HCT116 (cell line): ENCODE data around the gene ZNF292. TPM values are rescaled to one million over a fixed set of nuclear protein-coding genes. Genes with fewer than 3 reads are reported as not detected.

Experiments used
- ATAC-seq: fragments of 200-7000 bp; cut with Tn5 transposase; 2 replicates; pipeline ENCODE4 v1.9.1; 2020; ENCODE audit warnings: mild to moderate bottlenecking, moderate library complexity
- BruUV-seq: library from RNA; stranded (reverse); fragments of 400-500 nt; replicated peaks from 2 replicates; lab custom pipeline; 2021; lab: Mats Ljungman, UMichigan
- CTCF ChIA-PET: fragments of 300-600 bp; sonication (Branson Sonifier 250); formaldehyde crosslinking; loops from one replicate; lab custom pipeline; 2021; ENCODE audit warnings: antibody characterized with exemption; lab: Charles Lee
- POLR2A ChIA-PET: fragments of 300-600, 350-600 bp; sonication (Branson Sonifier 250); formaldehyde crosslinking; loops from one replicate; lab custom pipeline; 2021; ENCODE audit warnings: antibody characterized with exemption; lab: Charles Lee
- RAD21 ChIA-PET, 2 experiments: fragments of 300-600 bp; sonication (Branson Sonifier 250); formaldehyde crosslinking; loops; one replicate each; lab custom pipeline; 2023; ENCODE audit warnings: low total read pairs in 2 of 2; ENCODE audit not compliant: uncharacterized antibody in 2 of 2, unreplicated experiment in 2 of 2, low non-redundant PET in 1 of 2; lab: Charles Lee
- DNase-seq: peaks from one replicate; pipeline ENCODE4 v3.0.0-alpha.2; 2010; ENCODE audit warnings: low read depth, low spot score
- H2AFZ ChIP-seq: fragments of 200-600 bp; shearing (Covaris generic), sonication (generic); 2 replicates; pipeline ENCODE4 v1.6.1; 2017; ENCODE audit warnings: low read depth, mixed run types, mixed read lengths, antibody characterized with exemption, low read length; ENCODE audit not compliant: poor library complexity, severe bottlenecking
- H3K27ac ChIP-seq: 2 replicates; pipeline ENCODE4 v1.5.1; 2012; ENCODE audit warnings: low read depth, low read length
- H3K27me3 ChIP-seq: fragments of 200-600 bp; sonication (generic); 2 replicates; pipeline ENCODE4 v1.6.1; 2016; ENCODE audit warnings: mixed run types, low read length, mixed read lengths; ENCODE audit not compliant: insufficient read depth
- H3K36me3 ChIP-seq, 2 experiments: fragments of 200-500 bp in 1 of 2; fragments of 200-600 bp in 1 of 2; sonication (Bioruptor generic) in 1 of 2; sonication (generic) in 1 of 2; 2 replicates each; pipeline versions ENCODE4 v1.5.1 to v1.6.1; 2014 to 2016; ENCODE audit warnings: low read length in 2 of 2, inconsistent platforms in 1 of 2, mixed read lengths in 1 of 2, mixed run types in 1 of 2; ENCODE audit not compliant: insufficient read depth in 2 of 2, control insufficient read depth in 1 of 2
- H3K4me1 ChIP-seq, 2 experiments: fragments of 200-600 bp in 1 of 2; sonication (generic) in 1 of 2; 2 replicates each; pipeline versions ENCODE4 v1.5.1 to v1.6.1; 2012 to 2017; ENCODE audit warnings: low read length in 2 of 2, inconsistent platforms in 1 of 2, mild to moderate bottlenecking in 1 of 2, mixed read lengths in 1 of 2, mixed run types in 1 of 2, moderate library complexity in 1 of 2; ENCODE audit not compliant: insufficient read depth in 2 of 2, control insufficient read depth in 1 of 2
- H3K4me2 ChIP-seq: fragments of 200-600 bp; sonication (generic); 2 replicates; pipeline ENCODE4 v1.6.1; 2017; ENCODE audit warnings: mixed run types, low read length, mixed read lengths
- H3K4me3 ChIP-seq, 2 experiments: fragments of 200-600 bp in 1 of 2; sonication (generic) in 1 of 2; replicated peaks in 1 of 2; 2 replicates each; pipeline ENCODE4 v1.5.1; 2011 to 2016; ENCODE audit warnings: low read length in 2 of 2, control low read depth in 1 of 2, low read depth in 1 of 2, mild to moderate bottlenecking in 1 of 2, mixed read lengths in 1 of 2, mixed run types in 1 of 2
- H3K79me2 ChIP-seq: fragments of 200-600 bp; sonication (generic); 2 replicates; pipeline ENCODE4 v1.6.1; 2017; ENCODE audit warnings: mild to moderate bottlenecking, mixed run types, low read length, moderate library complexity, mixed read lengths; ENCODE audit not compliant: insufficient read depth
- H3K9ac ChIP-seq: fragments of 200-600 bp; sonication (generic); 2 replicates; pipeline ENCODE4 v1.6.1; 2016; ENCODE audit warnings: low read length, mixed read lengths
- H3K9me2 ChIP-seq: fragments of 200-600 bp; sonication (generic), shearing (Covaris generic); 2 replicates; pipeline ENCODE4 v1.6.1; 2017; ENCODE audit warnings: mixed run types, mild to moderate bottlenecking, moderate library complexity; ENCODE audit not compliant: insufficient read depth
- H3K9me3 ChIP-seq, 2 experiments: fragments of 200-500 bp in 1 of 2; fragments of 200-600 bp in 1 of 2; sonication (Bioruptor generic) in 1 of 2; sonication (generic) in 1 of 2; 2 replicates each; pipeline ENCODE4 v1.6.1; 2014 to 2017; ENCODE audit warnings: low read length in 2 of 2, mixed read lengths in 2 of 2, inconsistent platforms in 1 of 2, low read depth in 1 of 2, mild to moderate bottlenecking in 1 of 2, mixed run types in 1 of 2, moderate library complexity in 1 of 2; ENCODE audit not compliant: control insufficient read depth in 1 of 2, insufficient read depth in 1 of 2
- H4K20me1 ChIP-seq: fragments of 200-600 bp; sonication (generic), shearing (Covaris generic); 2 replicates; pipeline ENCODE4 v1.6.1; 2017; ENCODE audit warnings: mixed run types, mild to moderate bottlenecking, moderate library complexity; ENCODE audit not compliant: insufficient read depth
- CBX3 ChIP-seq: IDR thresholded peaks from 2 replicates; pipeline ENCODE4 v1.6.1; 2012; ENCODE audit warnings: low read depth
- CEBPB ChIP-seq: IDR thresholded peaks from 2 replicates; pipeline ENCODE4 v1.6.1; 2012; ENCODE audit warnings: low read depth
- CTCF ChIP-seq, 3 experiments: fragments of 200-600 bp in 1 of 3; sonication (generic) in 1 of 3; IDR thresholded peaks in 2 of 3; conservative IDR thresholded peaks in 1 of 3; 2 replicates each; pipeline ENCODE4 v1.5.1; 2012 to 2017; ENCODE audit warnings: low read depth in 2 of 3, low read length in 2 of 3, antibody characterized with exemption in 1 of 3, borderline replicate concordance in 1 of 3, control low read depth in 1 of 3, mild to moderate bottlenecking in 1 of 3, mixed read lengths in 1 of 3, mixed run types in 1 of 3, moderate library complexity in 1 of 3; ENCODE audit not compliant: insufficient read depth in 1 of 3
- EGR1 ChIP-seq: IDR thresholded peaks from 2 replicates; pipeline ENCODE4 v1.6.1; 2012; ENCODE audit warnings: low read depth
- ELF1 ChIP-seq: IDR thresholded peaks from 2 replicates; pipeline ENCODE4 v1.6.1; 2012; ENCODE audit warnings: low read depth, borderline replicate concordance
- FOSL1 ChIP-seq: IDR thresholded peaks from 2 replicates; pipeline ENCODE4 v1.6.1; 2012; ENCODE audit warnings: low read depth
- JUND ChIP-seq: IDR thresholded peaks from 2 replicates; pipeline ENCODE4 v1.6.1; 2012
- MAX ChIP-seq: IDR thresholded peaks from 2 replicates; pipeline ENCODE4 v1.6.1; 2012
- POLR2AphosphoS5 ChIP-seq: IDR thresholded peaks from 2 replicates; pipeline ENCODE4 v1.6.1; 2011; ENCODE audit warnings: mild to moderate bottlenecking, low read depth, low read length, moderate library complexity
- RAD21 ChIP-seq: IDR thresholded peaks from 2 replicates; pipeline ENCODE4 v1.6.1; 2012; ENCODE audit warnings: low read depth, mild to moderate bottlenecking
- SP1 ChIP-seq: IDR thresholded peaks from 2 replicates; pipeline ENCODE4 v1.6.1; 2012; ENCODE audit warnings: low read depth
- ZNF274 ChIP-seq: fragments of 200-500 bp; sonication (Bioruptor generic); IDR thresholded peaks from 2 replicates; pipeline ENCODE4 v1.6.1; 2014; ENCODE audit warnings: mild to moderate bottlenecking, low read depth, low read length, inconsistent platforms
- intact Hi-C: fragments of 100-400 bp; cut with micrococcal nuclease; formaldehyde crosslinking; loops from 2 replicates; pipeline ENCODE4 v1.10.0; 2022
- total RNA-seq: library from RNA; stranded (reverse); gene quantifications from one replicate; pipeline ENCODE4 v1.2.1, GENCODE V29; 2021; ENCODE audit not compliant: unreplicated experiment

Gene ZNF292
- total RNA-seq, 1 experiment from 2014 or later = 35.3 TPM

DNA sequence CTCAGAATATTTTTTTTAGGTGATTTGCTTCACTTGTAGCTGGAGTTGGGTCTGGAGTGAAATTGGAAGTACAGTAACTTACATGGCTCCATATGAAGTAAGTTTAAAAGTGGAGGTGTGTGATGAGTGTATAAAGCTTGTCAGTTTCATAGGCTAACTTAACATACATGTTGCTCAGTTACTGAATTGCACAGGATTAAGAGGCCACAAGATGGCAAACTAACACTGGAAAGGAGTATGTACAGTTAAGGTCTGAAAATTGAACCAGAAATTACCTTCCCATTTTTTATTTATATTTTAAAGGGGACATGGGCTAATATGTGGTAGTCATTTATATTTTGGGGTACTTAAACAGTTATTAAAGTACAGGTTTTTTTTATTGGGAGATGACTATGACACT lies 121.8 kb downstream of the ZNF292 start:
- no TSS peak for BruUV-seq
- Histone ChIP-seq H3K9me3 (no peaks in the 10 kb centered on the region), H2AFZ (no peak overlapping the region), H3K4me1 (no peaks in the 10 kb centered on the region), H3K9me2 (no peaks in the 10 kb centered on the region), H3K36me3 (no peaks in the 10 kb centered on the region), H3K27ac (no peak overlapping the region), H4K20me1 (no peaks in the 10 kb centered on the region), H3K9ac (no peak overlapping the region), H3K4me3 (no peak overlapping the region)
- intact Hi-C loops = loop anchor here (1.0 kb wide), 1 partner anchor 114 kb away; no protein-coding TSS in a partner anchor
- DNase-seq = no peak
- CTCF ChIA-PET = interaction anchor here (0.8 to 1.5 kb wide), 4 partner anchors 12 to 1216 kb away, joined by 3 to 4 read pairs (median 4); no protein-coding TSS in a partner anchor
- peak; percentile 27 to 52 (median 30); a peak in 4 of 6 replicates for TF ChIP-seq CTCF (IDR thresholded peaks at IDR 0.05 in 2 of 3, conservative IDR thresholded peaks at IDR 0.05 in 1 of 3; ENCODE audit: borderline replicate concordance in 1 of 3, insufficient read depth in 1 of 3, low read depth in 2 of 3, low read length in 2 of 3)
- TF ChIP-seq SP1 = no peak
- peak; percentile 61 for TF ChIP-seq RAD21
- TF ChIP-seq, all 23 proteins: peak for 2
- ChIA-PET POLR2A (no interaction called here), RAD21 (no interaction called here)
- Histone ChIP-seq H3K27me3 (no peaks in the 10 kb centered on the region), H3K79me2 (no peaks in the 10 kb centered on the region), H3K4me2 (no peak overlapping the region)
- ATAC-seq = peak; percentile 80

- H3K4me1 ChIP-seq = no peaks in the 10 kb centered on the region
- no peak for DNase-seq
- intact Hi-C loops = no loop called here
- H3K4me2 ChIP-seq = no peak overlapping the region
- no peaks in the 10 kb centered on the region for H3K9me3 ChIP-seq
- no peak overlapping the region for H3K9ac ChIP-seq
- POLR2A ChIA-PET = no interaction called here
- H3K36me3 ChIP-seq = no peaks in the 10 kb centered on the region
- H2AFZ ChIP-seq = no peak overlapping the region
- CTCF ChIA-PET = no interaction called here
- H4K20me1 ChIP-seq = no peaks in the 10 kb centered on the region
- no peak overlapping the region for H3K27ac ChIP-seq
- no TSS peak for BruUV-seq
- no peaks in the 10 kb centered on the region for H3K79me2 ChIP-seq
- H3K9me2 ChIP-seq = no peaks in the 10 kb centered on the region
- no peak overlapping the region for H3K4me3 ChIP-seq
- ATAC-seq = no peak
- RAD21 ChIA-PET = no interaction called here
- TF ChIP-seq ELF1 (no peak), MAX (no peak), ZNF274 (no peak), CBX3 (no peak), POLR2AphosphoS5 (no peak), FOSL1 (no peak), CEBPB (no peak), EGR1 (no peak), JUND (no peak)
- no peaks in the 10 kb centered on the region for H3K27me3 ChIP-seq
Observed at GRCh38 chr6:87279196-87279595, 123.8 kb downstream of the ZNF292 start.
